Peyer's patch (tissue), 4 donors: ENCODE data around the gene MGAT2. TPM values are rescaled to one million over a fixed set of nuclear protein-coding genes. Genes with fewer than 3 reads are reported as not detected.

Source experiments
- DNase-seq, 3 donors: peaks; one replicate each; pipeline ENCODE4 v3.0.0-alpha.2; 2017 to 2019
- H3K27ac ChIP-seq, 4 donors: fragments of 200-600 bp; sonication (generic); one replicate each; pipeline ENCODE4 v1.5.1; 2016 to 2019
- H3K27me3 ChIP-seq, 2 donors: fragments of 200-600 bp; sonication (generic); one replicate each; pipeline ENCODE4 v1.5.1; 2019
- H3K36me3 ChIP-seq, 3 donors: fragments of 200-600 bp; sonication (generic); one replicate each; pipeline ENCODE4 v1.5.1; 2016 to 2019
- H3K4me1 ChIP-seq, 4 donors: fragments of 200-600 bp; sonication (generic); one replicate each; pipeline ENCODE4 v1.5.1; 2016 to 2019
- H3K4me3 ChIP-seq, 4 donors: fragments of 200-600 bp; sonication (generic); 1 replicate in 3 of 4; 2 replicates in 1 of 4; pipeline ENCODE4 v1.5.1; 2016 to 2019; ENCODE audit warnings: mild to moderate bottlenecking in 1 of 4
- H3K9me3 ChIP-seq, 4 donors: fragments of 200-600 bp; sonication (generic); one replicate each; pipeline ENCODE4 v1.5.1; 2016 to 2019; ENCODE audit warnings: mild to moderate bottlenecking in 1 of 4
- CTCF ChIP-seq, 6 experiments: fragments of 450-650 bp in 4 of 6; fragments of 200-600 bp in 2 of 6; sonication (generic) in 1 of 6; IDR thresholded peaks; one replicate each; pipeline ENCODE4 v1.5.1; 2017 to 2019; ENCODE audit warnings: antibody characterized with exemption in 6 of 6, mild to moderate bottlenecking in 3 of 6, moderate library complexity in 1 of 6
- POLR2A ChIP-seq, 2 donors: fragments of 450-650 bp; IDR thresholded peaks; one replicate each; pipeline ENCODE4 v1.5.1; 2017; ENCODE audit warnings: antibody characterized with exemption in 2 of 2, mild to moderate bottlenecking in 2 of 2, moderate library complexity in 2 of 2
- total RNA-seq, 4 donors: library from RNA; depleted of rRNA; stranded (reverse); fragments of >200 nt; gene quantifications; one replicate each; pipeline ENCODE4 v1.1.0, GENCODE V29; 2016

Gene MGAT2
- total RNA-seq, 4 donors from 2014 or later: 12.4 to 76.4 (median 39.6) TPM

GRCh38 chr14:49634547-49635334, 14.1 kb downstream of the MGAT2 start, which contains the start of gene DNAAF2:
Gene DNAAF2 (minus strand): TSS chr14:49635244. CDS start chr14:49635149, 95 bp downstream.
- peak within 1 kb of the TSS; percentile 92 to 99 (median 97) for H3K27ac ChIP-seq
- no peaks in the 10 kb centered on the region for H3K9me3 ChIP-seq
- peak; percentile 60 to 89 (median 84) for DNase-seq
- H3K36me3 ChIP-seq: no peaks in the 10 kb centered on the region
- H3K27me3 ChIP-seq: no peaks in the 10 kb centered on the region
- H3K4me3 ChIP-seq: peak within 1 kb of the TSS; percentile 82 to 96 (median 86)
- TF ChIP-seq POLR2A (IDR thresholded peaks at IDR 0.05) (no peak), CTCF (IDR thresholded peaks at IDR 0.05) (no peak)
- H3K4me1 ChIP-seq: peaks cover 0 to 24% (median 13%) of the 10 kb centered on the region in 4 donors

GRCh38 chr14:49636866-49637265, 16.3 kb downstream of the MGAT2 start:
- DNase-seq: no peak
- peaks cover 2 to 30% (median 9%) of the 10 kb centered on the region in 4 donors for H3K4me1 ChIP-seq
- peak overlapping the region in 1 of 4 donors; percentile 69 for H3K27ac ChIP-seq
- H3K9me3 ChIP-seq: no peaks in the 10 kb centered on the region
- TF ChIP-seq POLR2A (IDR thresholded peaks at IDR 0.05) (no peak), CTCF (IDR thresholded peaks at IDR 0.05) (no peak)
- H3K27me3 ChIP-seq: no peaks in the 10 kb centered on the region
- no peak overlapping the region for H3K4me3 ChIP-seq
- no peaks in the 10 kb centered on the region for H3K36me3 ChIP-seq

- Histone ChIP-seq H3K36me3 (no peaks in the 10 kb centered on the region), H3K4me1 (peaks cover 2 to 26% (median 6%) of the 10 kb centered on the region in 4 donors), H3K27me3 (no peaks in the 10 kb centered on the region), H3K27ac (no peak overlapping the region), H3K9me3 (no peaks in the 10 kb centered on the region), H3K4me3 (no peak overlapping the region)
- no peak for DNase-seq
- TF ChIP-seq CTCF (IDR thresholded peaks at IDR 0.05) (no peak), POLR2A (IDR thresholded peaks at IDR 0.05) (no peak)
Measured at GRCh38 chr14:49637534-49638078, 17.0 kb downstream of the MGAT2 start.

- H3K27me3 ChIP-seq: no peaks in the 10 kb centered on the region
- TF ChIP-seq CTCF (IDR thresholded peaks at IDR 0.05) (no peak), POLR2A (IDR thresholded peaks at IDR 0.05) (peak; percentile 49 to 84)
- no peak overlapping the region for H3K4me3 ChIP-seq
- peak overlapping the region in 3 of 4 donors; percentile 56 to 86 (median 82) for H3K27ac ChIP-seq
- peak in 1 of 3 donors; percentile 67 for DNase-seq
- no peaks in the 10 kb centered on the region for H3K9me3 ChIP-seq
- no peaks in the 10 kb centered on the region for H3K36me3 ChIP-seq
- H3K4me1 ChIP-seq: peaks cover 2 to 32% (median 6%) of the 10 kb centered on the region in 4 donors
Measured at GRCh38 chr14:49640540-49641417, 20.2 kb downstream of the MGAT2 start.

- H3K4me3 ChIP-seq: peak overlapping the region in 1 of 4 donors; percentile 31
- peak overlapping the region in 3 of 4 donors; percentile 56 to 86 (median 82) for H3K27ac ChIP-seq
- H3K36me3 ChIP-seq: no peaks in the 10 kb centered on the region
- no peaks in the 10 kb centered on the region for H3K9me3 ChIP-seq
- no peaks in the 10 kb centered on the region for H3K27me3 ChIP-seq
- DNase-seq: peak in 2 of 3 donors; percentile 67 to 87
- peaks cover 0 to 24% (median 1%) of the 10 kb centered on the region in 4 donors for H3K4me1 ChIP-seq
- TF ChIP-seq POLR2A (IDR thresholded peaks at IDR 0.05): peak; percentile 19 to 81
- TF ChIP-seq CTCF (IDR thresholded peaks at IDR 0.05): peak in 2 of 6 experiments; percentile 9 to 25
Measured at GRCh38 chr14:49641697-49642129, 21.1 kb downstream of the MGAT2 start.
